SK-N-MC (cell line): ENCODE results near the gene ATP13A3.
A peak's percentile ranks its signal among the peaks of the same experiment; 100 is the strongest.

Source experiments
- DNase-seq: peaks from one replicate; pipeline ENCODE4 v3.0.0-alpha.2; 2011; ENCODE audit warnings: low read depth, low spot score
- H3K27ac ChIP-seq: fragments of 200-600 bp; sonication (generic); 2 replicates; pipeline ENCODE4 v1.5.1; 2016; ENCODE audit warnings: mixed run types
- H3K36me3 ChIP-seq: fragments of 200-600 bp; sonication (generic); 2 replicates; pipeline ENCODE4 v1.6.1; 2017; ENCODE audit warnings: antibody characterized with exemption, low read length, mixed read lengths; ENCODE audit not compliant: insufficient read depth
- H3K4me3 ChIP-seq: fragments of 200-600 bp; sonication (generic); 2 replicates; pipeline ENCODE4 v1.5.1; 2016
- H3K9ac ChIP-seq: fragments of 200-600 bp; sonication (generic); 2 replicates; pipeline ENCODE4 v1.8.0; 2017; ENCODE audit warnings: mixed run types, mixed read lengths; ENCODE audit not compliant: insufficient read length
- H3K9me3 ChIP-seq: fragments of 200-600 bp; sonication (generic); 2 replicates; pipeline ENCODE4 v1.6.1; 2017; ENCODE audit warnings: low read depth, mild to moderate bottlenecking, antibody characterized with exemption, low read length, moderate library complexity, mixed read lengths
- EZH2 ChIP-seq: fragments of 200-600 bp; sonication (generic); IDR thresholded peaks from one replicate; pipeline ENCODE4 v1.6.1; 2017; ENCODE audit warnings: antibody characterized with exemption
- FOXP2 ChIP-seq: optimal IDR thresholded peaks from 2 replicates; pipeline ENCODE3; 2011; ENCODE audit warnings: mild to moderate bottlenecking, moderate library complexity; ENCODE audit not compliant: insufficient read depth; ENCODE audit errors: extremely low read length, control extremely low read depth
- POLR2AphosphoS5 ChIP-seq: IDR thresholded peaks from 2 replicates; pipeline ENCODE4 v1.6.1; 2012; ENCODE audit warnings: mild to moderate bottlenecking, low read depth, low read length, borderline replicate concordance

Gene ATP13A3

DNA sequence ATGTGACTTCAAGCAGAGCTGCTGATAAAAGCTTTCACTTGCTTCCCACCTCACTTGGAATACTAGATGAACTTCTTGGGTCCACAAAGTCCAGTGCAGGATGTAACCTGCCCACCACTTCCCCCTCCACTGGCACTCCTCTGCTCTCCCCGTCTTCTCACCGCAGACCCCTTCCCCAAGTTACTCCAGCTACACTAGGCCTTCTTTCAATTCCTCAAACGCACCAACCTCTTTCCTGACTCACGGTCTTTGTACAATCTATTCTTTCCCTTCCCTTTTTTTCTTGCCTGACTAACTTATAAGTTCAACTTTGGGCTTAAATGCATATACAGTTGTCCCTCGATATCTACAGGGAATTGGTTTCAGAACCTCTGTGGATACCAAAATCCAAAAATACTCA is 5.2 kb upstream of the ATP13A3 start:
- H3K4me3 ChIP-seq, result no peak overlapping the region
- DNase-seq, result no peak
- TF ChIP-seq POLR2AphosphoS5 (no peak), FOXP2 (no peak), EZH2 (no peak)
- no peaks in the 10 kb centered on the region for H3K9me3 ChIP-seq
- no peak overlapping the region for H3K9ac ChIP-seq
- no peaks in the 10 kb centered on the region for H3K36me3 ChIP-seq
- H3K27ac ChIP-seq, result no peak overlapping the region

DNA sequence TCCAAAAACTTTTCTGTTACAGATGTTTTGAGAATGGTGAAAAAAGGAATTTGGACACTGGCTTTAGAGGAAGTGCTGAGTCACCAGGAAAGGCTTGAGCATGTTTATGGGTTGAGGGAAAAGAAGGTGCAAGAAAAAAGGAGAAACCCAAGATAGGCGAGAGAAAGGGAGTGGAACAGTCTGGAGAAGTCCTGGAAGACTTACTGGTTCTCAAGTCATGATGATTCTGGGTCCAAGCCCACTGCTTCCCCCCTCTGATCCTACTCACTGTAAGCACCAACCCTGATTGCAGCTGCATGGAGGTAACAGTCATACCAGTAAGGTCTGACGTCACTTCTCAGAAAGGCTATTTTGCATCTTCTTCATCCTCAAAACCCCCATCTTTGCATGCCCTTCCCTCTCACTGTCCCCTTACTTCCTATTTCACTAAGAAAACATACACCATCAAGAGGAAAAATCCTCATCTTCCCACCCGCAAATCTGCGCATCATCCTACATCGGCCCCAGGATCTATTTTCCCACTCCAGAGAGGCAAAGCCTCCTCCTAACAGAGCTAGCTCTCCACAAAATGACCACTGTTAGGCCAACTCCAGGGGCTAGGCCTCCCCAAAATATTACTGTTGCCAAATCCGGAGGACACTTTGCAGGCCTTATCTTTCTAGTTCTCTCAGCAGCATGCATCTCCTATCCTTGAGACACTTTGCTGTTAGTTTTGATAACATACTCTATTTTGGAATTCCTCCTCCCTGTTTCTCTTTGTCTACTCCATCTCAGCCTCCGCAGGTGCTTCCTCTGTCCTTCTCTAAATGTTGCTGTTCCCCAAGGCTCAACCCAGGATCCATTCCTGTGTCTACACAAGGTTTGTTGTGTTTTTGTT is 3.2 kb upstream of the ATP13A3 start:
- no peaks in the 10 kb centered on the region for H3K9me3 ChIP-seq
- DNase-seq, result no peak
- H3K9ac ChIP-seq, result no peak overlapping the region
- H3K27ac ChIP-seq, result no peak overlapping the region
- H3K36me3 ChIP-seq, result no peaks in the 10 kb centered on the region
- H3K4me3 ChIP-seq, result no peak overlapping the region
- TF ChIP-seq POLR2AphosphoS5 (no peak), EZH2 (no peak), FOXP2 (no peak)

DNA sequence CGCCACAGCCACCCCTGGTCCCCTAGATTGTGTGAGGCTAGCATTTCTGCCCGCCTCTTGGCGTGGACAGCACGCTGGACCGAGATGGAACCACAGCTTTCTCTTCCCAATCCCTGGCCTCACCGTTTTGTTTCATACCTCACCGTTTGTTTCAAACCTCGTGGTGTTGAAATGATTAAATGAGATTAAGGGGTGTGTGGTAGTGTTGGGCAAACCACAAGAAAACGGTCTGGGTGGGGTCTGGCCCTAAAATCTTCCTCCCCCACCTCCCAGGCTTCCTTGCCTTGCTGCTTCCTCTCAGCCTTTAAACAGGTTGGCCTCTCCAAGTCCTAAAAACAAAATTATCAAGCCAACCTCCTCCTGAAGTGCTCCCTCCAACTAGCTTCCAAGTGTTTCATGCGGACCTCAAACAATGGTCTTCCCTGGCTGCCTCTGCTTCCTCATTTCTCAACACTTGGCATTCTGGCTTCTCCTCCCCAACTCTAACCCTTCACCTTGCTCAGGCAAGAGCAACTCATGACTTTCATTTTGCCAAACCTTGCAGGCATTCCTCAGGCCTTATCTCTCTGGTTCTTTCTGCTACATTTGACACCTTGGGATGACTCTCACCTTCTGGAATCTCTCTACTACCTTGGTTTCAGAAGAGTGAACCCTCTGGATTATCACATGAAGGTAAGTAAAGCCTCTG is 1.4 kb upstream of the ATP13A3 start:
- no peak overlapping the region for H3K9ac ChIP-seq
- TF ChIP-seq FOXP2 (no peak), POLR2AphosphoS5 (no peak), EZH2 (no peak)
- H3K4me3 ChIP-seq, result no peak overlapping the region
- no peak for DNase-seq
- H3K27ac ChIP-seq, result no peak overlapping the region
- peaks cover 15% of the 10 kb centered on the region for H3K36me3 ChIP-seq
- no peaks in the 10 kb centered on the region for H3K9me3 ChIP-seq

DNA sequence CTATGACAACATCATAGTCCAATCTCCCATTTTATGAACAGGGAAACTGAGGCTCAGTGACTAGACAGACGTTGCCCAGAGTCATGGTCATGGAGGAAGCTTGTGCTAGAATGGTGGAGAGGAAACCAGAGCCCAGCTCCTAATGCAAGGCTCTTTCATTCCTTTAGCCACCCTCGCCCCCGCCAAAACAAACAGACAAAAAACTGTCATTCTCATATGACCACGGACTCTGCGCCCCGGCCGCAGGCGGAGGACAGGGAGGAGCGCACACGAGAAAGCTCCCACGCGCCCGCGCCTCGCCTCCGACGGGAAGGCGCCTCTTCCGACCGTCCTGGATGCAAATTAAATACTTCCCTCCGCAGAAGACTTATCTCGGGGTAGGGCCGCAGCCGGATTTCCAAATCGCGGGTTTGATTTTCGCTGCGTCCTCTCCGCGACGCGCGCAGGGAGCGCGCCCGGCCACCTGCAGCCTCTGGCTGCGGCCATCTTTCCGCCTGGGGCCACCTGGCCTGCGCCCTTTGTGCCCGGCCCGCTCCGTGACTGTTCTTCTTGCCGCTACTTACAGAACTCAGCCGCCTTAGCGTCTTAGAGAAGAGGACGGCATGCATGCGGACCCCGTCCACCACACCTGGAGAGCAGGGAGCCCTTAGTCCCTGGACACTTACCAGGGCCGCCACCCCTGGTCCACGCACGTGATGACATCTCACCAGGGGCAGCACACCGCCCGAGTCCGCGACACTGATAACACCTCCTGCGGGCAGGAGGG is 670 bp upstream of the ATP13A3 start:
- DNase-seq, result no peak
- Histone ChIP-seq H3K9ac (no peak overlapping the region), H3K4me3 (peak overlapping the region; percentile 79), H3K9me3 (no peaks in the 10 kb centered on the region), H3K36me3 (peaks cover 19% of the 10 kb centered on the region), H3K27ac (no peak overlapping the region)
- TF ChIP-seq POLR2AphosphoS5 (no peak), FOXP2 (no peak), EZH2 (no peak)

DNA sequence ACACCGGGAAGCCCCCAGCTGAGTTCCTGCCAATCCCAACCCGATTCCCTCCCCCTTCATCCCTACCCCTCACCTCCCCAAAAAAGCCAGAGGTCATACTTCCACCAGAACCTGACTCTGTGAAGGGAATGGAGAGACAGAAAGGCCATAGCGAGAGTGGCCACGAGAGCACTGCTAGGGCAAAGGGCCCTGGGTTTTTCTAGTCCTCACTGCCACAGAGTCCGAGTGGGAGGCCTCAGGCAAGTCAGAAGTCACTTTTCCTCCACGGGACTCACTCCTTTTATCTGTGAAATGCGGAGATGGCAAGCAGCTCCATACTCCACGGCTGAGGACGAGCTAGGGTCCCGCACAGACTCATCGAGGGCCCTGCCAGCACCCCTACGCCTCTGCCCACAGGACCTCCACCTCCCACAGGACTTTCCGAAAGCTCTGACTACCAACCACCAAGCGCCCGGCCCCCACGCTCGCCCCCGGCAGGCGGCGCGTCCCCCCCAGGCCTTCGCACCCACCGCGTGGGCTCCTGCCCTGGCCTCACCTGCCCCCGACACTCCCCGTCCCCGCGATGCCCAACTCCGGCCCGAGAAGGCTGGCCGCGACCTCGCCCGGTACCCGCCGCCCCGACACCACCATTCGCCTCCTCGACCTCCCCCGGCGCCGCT is 792 bp downstream of the ATP13A3 start:
- Histone ChIP-seq H3K36me3 (peaks cover 32% of the 10 kb centered on the region), H3K9ac (peak overlapping the region; percentile 92), H3K4me3 (peak overlapping the region; percentile 93), H3K9me3 (no peaks in the 10 kb centered on the region), H3K27ac (peak overlapping the region; percentile 38)
- no peak for TF ChIP-seq POLR2AphosphoS5
- TF ChIP-seq EZH2, result no peak
- no peak for TF ChIP-seq FOXP2
- DNase-seq, result no peak

DNA sequence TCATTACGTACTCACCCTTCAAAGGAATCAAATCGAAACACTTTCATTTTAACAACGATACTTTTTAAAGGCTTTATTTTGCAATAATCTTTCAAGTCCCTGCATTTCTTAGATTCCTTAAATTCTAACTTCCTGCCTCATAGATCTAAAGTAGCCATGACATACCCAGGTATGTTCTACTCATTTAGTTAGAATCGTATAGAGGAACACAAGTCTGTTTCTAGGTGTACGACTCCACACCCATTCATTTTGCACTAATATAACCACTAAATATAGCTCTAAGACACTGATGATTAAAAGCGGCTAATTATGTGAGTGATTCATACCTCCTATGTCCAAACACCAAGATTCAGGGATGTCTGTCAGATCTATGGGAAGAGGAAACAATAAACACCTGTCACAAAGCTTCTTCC is 1.3 kb downstream of the ATP13A3 start:
- TF ChIP-seq FOXP2 (no peak), EZH2 (no peak), POLR2AphosphoS5 (no peak)
- H3K9ac ChIP-seq, result peak overlapping the region; percentile 92
- H3K36me3 ChIP-seq, result peaks cover 32% of the 10 kb centered on the region
- DNase-seq, result no peak
- H3K9me3 ChIP-seq, result no peaks in the 10 kb centered on the region
- peak overlapping the region; percentile 93 for H3K4me3 ChIP-seq
- peak overlapping the region; percentile 38 for H3K27ac ChIP-seq

DNA sequence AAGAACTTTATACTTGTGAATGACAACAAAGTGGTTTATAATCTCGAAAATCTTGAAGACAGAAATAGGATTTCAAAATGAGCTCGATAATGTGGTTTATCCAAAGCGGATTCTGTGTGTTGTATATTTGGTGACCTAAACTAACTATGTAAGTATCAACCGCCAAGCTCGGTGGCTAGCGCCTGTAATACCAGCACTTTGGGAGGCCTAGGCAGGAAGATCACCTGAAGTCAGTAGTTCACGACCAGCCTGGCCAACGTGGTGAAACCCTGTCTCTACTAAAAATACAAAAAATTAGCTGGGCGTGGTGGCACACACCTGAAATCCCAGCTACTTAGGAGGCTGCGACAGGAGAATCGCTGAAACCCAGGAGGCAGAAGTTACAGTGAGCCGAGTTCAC is 2.2 kb downstream of the ATP13A3 start:
- Histone ChIP-seq H3K4me3 (peak overlapping the region; percentile 93; the same call in 1 of the 2 replicates), H3K9me3 (no peaks in the 10 kb centered on the region), H3K36me3 (peaks cover 32% of the 10 kb centered on the region), H3K9ac (no peak overlapping the region), H3K27ac (no peak overlapping the region)
- DNase-seq, result no peak
- no peak for TF ChIP-seq FOXP2
- no peak for TF ChIP-seq EZH2
- no peak for TF ChIP-seq POLR2AphosphoS5
